ENCODE measurements around the gene ISYNA1. TPM values are rescaled to one million over a fixed set of nuclear protein-coding genes. Genes with fewer than 3 reads are reported as not detected.

The ISYNA1 gene
- total and polyA plus RNA-seq, 2 of the 13 experiments (the other 11 are each of a cell fraction or from before 2014, with no cell fraction given), result 29.6 to 48.5 TPM

DNA sequence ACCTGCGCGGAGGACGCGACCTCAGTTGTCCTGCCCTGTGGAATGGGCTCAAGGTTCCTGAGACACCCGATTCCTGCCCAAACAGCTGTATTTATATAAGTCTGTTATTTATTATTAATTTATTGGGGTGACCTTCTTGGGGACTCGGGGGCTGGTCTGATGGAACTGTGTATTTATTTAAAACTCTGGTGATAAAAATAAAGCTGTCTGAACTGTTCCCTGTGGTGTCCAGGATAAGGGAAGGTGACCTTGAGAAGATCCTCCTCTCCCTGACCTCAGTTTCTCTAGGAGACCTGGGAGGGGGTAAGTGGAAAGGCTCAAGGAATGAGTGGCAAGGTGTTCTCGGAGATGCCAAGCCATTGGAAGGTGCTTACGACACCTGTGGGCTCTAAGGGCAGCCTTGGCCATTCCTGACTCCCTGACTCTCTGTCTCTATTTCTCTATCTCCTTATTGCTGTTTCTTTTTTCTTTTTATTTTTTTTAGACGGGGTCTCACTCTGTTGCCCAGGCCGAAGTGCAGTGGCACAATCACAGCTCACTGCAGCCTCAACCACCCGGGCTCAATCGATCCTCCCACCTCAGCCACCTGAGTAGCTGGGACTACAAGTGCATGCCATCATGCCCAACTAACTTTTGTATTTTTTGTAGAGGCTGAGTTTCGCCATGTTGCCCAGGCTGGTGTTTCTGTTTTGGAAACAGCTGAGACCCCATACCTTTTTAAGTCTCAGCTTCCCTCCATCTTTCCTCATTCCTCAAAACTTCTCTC is 48.8 kb downstream of the ISYNA1 start (continued):
- TF ChIP-seq RNF219 (CRISPR knock-in tag; IDR thresholded peaks at IDR 0.05), result peak; percentile 85; the same call in 1 of the 2 replicates
- no peak for TF ChIP-seq SMARCE1 (IDR thresholded peaks at IDR 0.05; ENCODE audit: borderline replicate concordance)
- no peak for TF ChIP-seq SETDB1 (CRISPR knock-in tag; IDR thresholded peaks at IDR 0.05; ENCODE audit: borderline replicate concordance)
- TF ChIP-seq CEBPG (CRISPR knock-in tag; IDR thresholded peaks at IDR 0.05), result no peak
- TF ChIP-seq KDM6A (CRISPR knock-in tag; IDR thresholded peaks at IDR 0.05; ENCODE audit: low read depth), result no peak
- TF ChIP-seq HDAC2 (CRISPR knock-in tag; IDR thresholded peaks at IDR 0.05), result peak; percentile 8; the same call in 1 of the 2 replicates
- no peak for TF ChIP-seq ZNF484 (CRISPR knock-in tag; IDR thresholded peaks at IDR 0.05; ENCODE audit: borderline replicate concordance, low read depth)
- no peak for TF ChIP-seq NFYB (CRISPR knock-in tag; IDR thresholded peaks at IDR 0.05)
- TF ChIP-seq ZSCAN12 (CRISPR knock-in tag; IDR thresholded peaks at IDR 0.05), result no peak
- no peak for TF ChIP-seq SALL1 (CRISPR knock-in tag; IDR thresholded peaks at IDR 0.05)
- no peak for TF ChIP-seq KLF9 (CRISPR knock-in tag; IDR thresholded peaks at IDR 0.05; ENCODE audit: low read depth)
- no peak for TF ChIP-seq ZBTB20 (CRISPR knock-in tag; IDR thresholded peaks at IDR 0.05; ENCODE audit: borderline replicate concordance, low read depth)
- no peak for TF ChIP-seq ZSCAN20 (CRISPR knock-in tag; IDR thresholded peaks at IDR 0.05; ENCODE audit: borderline replicate concordance)
- no peak for TF ChIP-seq FOXO1 (CRISPR knock-in tag; IDR thresholded peaks at IDR 0.05)
- 0 out of 2 replicates have a peak, but pooled peaks have one; percentile 34 for TF ChIP-seq JUNB (CRISPR knock-in tag; IDR thresholded peaks at IDR 0.05; ENCODE audit: borderline replicate concordance)
- no peak for TF ChIP-seq ZNF274 (CRISPR knock-in tag; IDR thresholded peaks at IDR 0.05)
- peak in 1 of 2 experiments; percentile 56; a peak in 2 of 4 replicates for TF ChIP-seq ATF4 (CRISPR knock-in tag; IDR thresholded peaks at IDR 0.05)
- no peak for TF ChIP-seq KLF16 (CRISPR knock-in tag; IDR thresholded peaks at IDR 0.05)
- TF ChIP-seq ZNF17 (CRISPR knock-in tag; IDR thresholded peaks at IDR 0.05), result 0 out of 2 replicates have a peak, but pooled peaks have one; percentile 66
- TF ChIP-seq CAMTA2 (CRISPR knock-in tag; IDR thresholded peaks at IDR 0.05; ENCODE audit: borderline replicate concordance), result 0 out of 2 replicates have a peak, but pooled peaks have one; percentile 0
- TF ChIP-seq ZNF121 (CRISPR knock-in tag; IDR thresholded peaks at IDR 0.05), result peak; percentile 95
- no peak for TF ChIP-seq SALL2 (CRISPR knock-in tag; IDR thresholded peaks at IDR 0.05)
- TF ChIP-seq, protein P1, sequence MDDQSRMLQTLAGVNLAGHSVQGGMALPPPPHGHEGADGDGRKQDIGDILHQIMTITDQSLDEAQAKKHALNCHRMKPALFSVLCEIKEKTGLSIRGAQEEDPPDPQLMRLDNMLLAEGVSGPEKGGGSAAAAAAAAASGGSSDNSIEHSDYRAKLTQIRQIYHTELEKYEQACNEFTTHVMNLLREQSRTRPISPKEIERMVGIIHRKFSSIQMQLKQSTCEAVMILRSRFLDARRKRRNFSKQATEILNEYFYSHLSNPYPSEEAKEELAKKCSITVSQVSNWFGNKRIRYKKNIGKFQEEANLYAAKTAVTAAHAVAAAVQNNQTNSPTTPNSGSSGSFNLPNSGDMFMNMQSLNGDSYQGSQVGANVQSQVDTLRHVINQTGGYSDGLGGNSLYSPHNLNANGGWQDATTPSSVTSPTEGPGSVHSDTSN (CRISPR knock-in tag; IDR thresholded peaks at IDR 0.05; ENCODE audit: borderline replicate concordance), result no peak
- no peak for TF ChIP-seq RARA (CRISPR knock-in tag; IDR thresholded peaks at IDR 0.05)
- TF ChIP-seq ZNF781 (CRISPR knock-in tag; IDR thresholded peaks at IDR 0.05; ENCODE audit: borderline replicate concordance, not compliant biosample characterization), result no peak
- no peak for TF ChIP-seq ZNF746 (CRISPR knock-in tag; IDR thresholded peaks at IDR 0.05)
- TF ChIP-seq PAX8 (CRISPR knock-in tag; IDR thresholded peaks at IDR 0.05; ENCODE audit: borderline replicate concordance), result no peak
